ENCODE data around the gene ANKRD2. TPM values are rescaled to one million over a fixed set of nuclear protein-coding genes. Genes with fewer than 3 reads are reported as not detected.

The ANKRD2 gene
- total and polyA plus RNA-seq, 7 donors = 254 to 5,473 (median 2,026) TPM

- no peak for TF ChIP-seq CTCF (IDR thresholded peaks at IDR 0.05)
- ATAC-seq (no peak), DNase-seq (no peak)
- Histone ChIP-seq H3K27me3 (ENCODE audit: insufficient read depth in 3 of 3, low read length in 2 of 3) (no peaks in the 10 kb centered on the region), H3K36me3 (ENCODE audit: insufficient read depth in 1 of 2, low read depth in 1 of 2) (peaks cover 0 to 6% of the 10 kb centered on the region in 2 donors), H3K9me3 (no peaks in the 10 kb centered on the region), H3K4me3 (no peak overlapping the region), H3K4me1 (peaks cover 24% of the 10 kb centered on the region), H3K27ac (peak overlapping the region; percentile 23)
- intact Hi-C loops (cut with DNase I) = no loop called here
- 75 to 92% (median 79%) methylated on average over 2 of the region's 2 CpGs for whole genome bisulfite sequencing, 3 donors
Measured at GRCh38 chr10:97587183-97587582, 14.6 kb downstream of the ANKRD2 start.

- Histone ChIP-seq H3K36me3 (ENCODE audit: insufficient read depth in 1 of 2, low read depth in 1 of 2) (no peaks in the 10 kb centered on the region), H3K27ac (no peak within 1 kb of the TSS), H3K4me3 (no peak within 1 kb of the TSS), H3K9me3 (no peaks in the 10 kb centered on the region), H3K4me1 (peaks cover 9% of the 10 kb centered on the region), H3K27me3 (ENCODE audit: insufficient read depth in 3 of 3, low read length in 2 of 3) (no peaks in the 10 kb centered on the region)
- intact Hi-C loops (cut with DNase I) = no loop called here
- 68 to 74% (median 72%) methylated on average over 3 of the region's 3 CpGs for WGBS, 3 donors
- TF ChIP-seq CTCF (IDR thresholded peaks at IDR 0.05) = no peak
- DNase-seq (no peak), ATAC-seq (no peak)
Measured at GRCh38 chr10:97589479-97589878, 16.9 kb downstream of the ANKRD2 start, which contains the start of gene C10orf62. C10orf62 (plus strand) TSS chr10:97589721; CDS start chr10:97589898, 177 bp downstream.

DNA sequence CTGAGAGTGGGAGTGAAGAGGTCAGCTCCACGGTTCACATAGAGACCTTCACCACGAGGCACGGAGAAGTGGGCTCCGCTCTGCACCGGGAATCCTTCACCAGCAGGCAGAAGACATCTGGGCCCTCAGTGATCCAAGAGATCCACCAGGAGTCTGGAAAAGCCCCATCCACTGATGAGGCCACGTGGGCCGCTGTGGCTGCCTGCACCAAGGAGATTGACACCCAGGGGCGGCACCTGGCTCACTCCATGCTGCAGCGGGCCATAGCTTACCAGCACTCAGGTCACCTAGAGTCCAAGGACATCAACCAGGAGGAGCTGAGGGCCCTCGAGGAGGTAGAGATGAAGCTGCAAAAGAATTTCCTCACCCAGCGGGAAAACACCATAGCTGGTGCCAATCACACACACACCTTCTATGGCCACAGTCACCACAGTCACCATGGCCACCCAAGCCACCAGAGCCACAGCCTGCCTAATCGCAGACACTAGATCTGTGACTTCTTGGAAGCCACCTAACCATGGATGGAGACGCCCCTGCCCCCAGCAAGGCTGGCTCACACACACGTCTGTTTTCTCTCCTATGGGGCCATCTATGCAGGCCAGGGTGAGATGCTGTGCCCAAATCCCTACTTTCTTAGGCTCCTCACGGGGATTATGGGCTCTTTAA lies 17.6 kb downstream of the ANKRD2 start:
- Histone ChIP-seq H3K27me3 (ENCODE audit: insufficient read depth in 3 of 3, low read length in 2 of 3) (no peaks in the 10 kb centered on the region), H3K4me1 (peaks cover 5% of the 10 kb centered on the region), H3K27ac (no peak overlapping the region), H3K4me3 (no peak overlapping the region), H3K9me3 (no peaks in the 10 kb centered on the region), H3K36me3 (ENCODE audit: insufficient read depth in 1 of 2, low read depth in 1 of 2) (no peaks in the 10 kb centered on the region)
- ATAC-seq (no peak), DNase-seq (peak in 1 of 2 donors; percentile 40)
- TF ChIP-seq CTCF (IDR thresholded peaks at IDR 0.05) = no peak
- intact Hi-C loops (cut with DNase I) = no loop called here
- WGBS, 3 donors = 89 to 96% (median 89%) methylated on average over 15 of the region's 15 CpGs

DNA sequence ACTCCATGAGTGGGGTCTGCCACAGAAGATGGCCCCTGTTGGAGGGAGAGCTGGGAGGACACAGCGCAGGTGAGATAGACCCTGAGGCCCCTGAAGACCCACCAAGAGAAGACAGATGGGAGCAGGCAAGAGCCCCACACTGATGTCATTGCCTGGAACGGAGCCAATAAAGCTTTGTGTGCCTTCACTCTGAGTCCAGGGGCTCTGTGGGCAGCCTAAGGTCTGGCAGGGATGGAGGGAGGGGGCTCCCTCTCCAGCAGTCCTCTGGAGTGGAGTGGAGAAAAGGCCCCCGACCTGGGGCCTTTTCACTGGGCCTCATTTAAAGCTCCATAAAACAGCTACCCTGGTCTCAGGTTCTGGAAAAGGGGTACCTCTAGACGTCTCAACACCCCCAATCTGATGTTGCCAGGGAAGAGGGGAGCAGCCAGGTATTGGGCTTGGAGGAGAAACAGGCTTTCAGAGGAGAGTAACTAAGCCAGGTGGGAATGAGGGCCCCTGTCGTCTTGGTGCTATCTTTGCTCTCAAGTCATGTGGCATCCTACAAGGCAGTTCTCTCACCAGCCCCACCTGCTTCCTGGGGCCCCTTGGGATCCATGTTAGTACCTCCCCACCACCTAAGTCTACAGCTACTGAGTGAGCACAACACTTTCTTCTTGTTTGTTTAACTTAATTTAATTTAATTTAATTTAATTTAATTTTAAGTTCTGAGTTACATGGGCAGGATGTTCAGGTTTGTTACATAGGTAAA lies 18.3 kb downstream of the ANKRD2 start:
- Histone ChIP-seq H3K27me3 (ENCODE audit: insufficient read depth in 3 of 3, low read length in 2 of 3) (no peaks in the 10 kb centered on the region), H3K27ac (no peak overlapping the region), H3K4me3 (no peak overlapping the region), H3K36me3 (ENCODE audit: insufficient read depth in 1 of 2, low read depth in 1 of 2) (no peaks in the 10 kb centered on the region), H3K9me3 (no peaks in the 10 kb centered on the region), H3K4me1 (peaks cover 9% of the 10 kb centered on the region)
- WGBS, 3 donors = 59 to 61% (median 59%) methylated on average over 5 of the region's 5 CpGs
- no peak for ATAC-seq
- intact Hi-C loops (cut with DNase I) = no loop called here
- peak in 1 of 2 donors; percentile 52 for DNase-seq
- TF ChIP-seq CTCF (IDR thresholded peaks at IDR 0.05) = no peak
